ENCODE measurements around the gene TOR2A.

The TOR2A gene

DNA sequence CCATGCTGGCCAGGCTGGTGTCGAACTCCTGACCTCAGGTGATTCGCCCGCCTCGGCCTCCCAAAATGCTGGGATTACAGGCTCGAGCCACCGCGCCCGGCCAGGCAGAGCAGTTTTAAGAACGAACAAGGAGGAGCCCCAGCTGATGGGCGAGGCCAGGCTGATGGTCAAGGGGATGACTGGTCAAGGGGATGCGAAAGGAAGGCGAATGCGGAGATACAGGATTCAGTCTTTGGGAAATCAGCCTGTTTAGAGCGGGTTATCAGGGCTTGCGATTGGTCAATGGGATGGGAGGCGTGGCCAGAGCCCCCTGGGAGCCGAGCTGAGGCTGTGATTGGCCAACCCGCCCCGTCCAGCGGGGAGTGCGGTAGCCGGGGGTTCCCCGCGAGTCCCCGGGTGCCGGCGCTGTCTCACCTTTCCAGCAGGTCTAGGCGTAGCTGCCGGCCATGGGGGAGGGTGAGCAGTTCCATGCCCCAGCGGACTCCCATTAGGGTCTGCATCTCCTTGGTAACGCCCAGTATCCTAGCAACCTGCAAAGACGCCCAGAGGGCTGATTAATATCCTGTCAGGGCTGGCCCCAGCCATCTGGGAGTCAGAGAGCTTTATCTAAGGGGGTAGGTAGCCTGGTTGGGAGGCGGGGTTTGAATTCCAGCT is 7.5 kb upstream of the TOR2A start:
- no peak for DNase-seq (ENCODE audit: low read depth)

DNA sequence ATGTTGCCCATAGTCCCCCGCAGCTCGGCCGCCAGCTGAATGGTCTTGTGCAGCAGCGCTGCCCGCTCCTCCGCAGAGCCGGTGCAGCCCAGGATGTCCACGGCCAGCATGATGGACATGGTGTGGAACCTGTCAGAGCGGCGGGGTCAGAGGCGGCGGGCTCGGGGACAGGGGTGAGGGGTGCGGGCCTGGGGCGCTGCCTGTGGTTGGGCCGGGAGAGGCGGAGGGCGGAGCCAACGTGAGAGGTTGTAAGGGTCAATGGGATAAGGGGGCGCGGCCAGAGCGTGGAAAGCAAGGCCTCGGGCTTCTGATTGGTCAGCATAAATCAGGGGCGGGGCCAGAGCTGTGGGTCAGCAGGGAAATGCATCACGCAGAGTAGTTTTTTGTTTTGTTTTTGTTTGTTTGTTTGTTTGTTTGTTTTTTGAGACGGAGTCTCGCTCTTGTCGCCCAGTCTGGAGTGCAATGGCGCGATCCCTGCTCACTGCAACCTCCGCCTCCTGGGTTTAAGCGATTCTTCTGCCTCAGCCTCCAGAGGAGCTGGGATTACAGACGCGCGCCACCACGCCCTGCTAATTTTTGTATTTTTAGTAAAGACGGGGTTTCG is 6.8 kb upstream of the TOR2A start:
- DNase-seq (ENCODE audit: low read depth), result no peak

DNA sequence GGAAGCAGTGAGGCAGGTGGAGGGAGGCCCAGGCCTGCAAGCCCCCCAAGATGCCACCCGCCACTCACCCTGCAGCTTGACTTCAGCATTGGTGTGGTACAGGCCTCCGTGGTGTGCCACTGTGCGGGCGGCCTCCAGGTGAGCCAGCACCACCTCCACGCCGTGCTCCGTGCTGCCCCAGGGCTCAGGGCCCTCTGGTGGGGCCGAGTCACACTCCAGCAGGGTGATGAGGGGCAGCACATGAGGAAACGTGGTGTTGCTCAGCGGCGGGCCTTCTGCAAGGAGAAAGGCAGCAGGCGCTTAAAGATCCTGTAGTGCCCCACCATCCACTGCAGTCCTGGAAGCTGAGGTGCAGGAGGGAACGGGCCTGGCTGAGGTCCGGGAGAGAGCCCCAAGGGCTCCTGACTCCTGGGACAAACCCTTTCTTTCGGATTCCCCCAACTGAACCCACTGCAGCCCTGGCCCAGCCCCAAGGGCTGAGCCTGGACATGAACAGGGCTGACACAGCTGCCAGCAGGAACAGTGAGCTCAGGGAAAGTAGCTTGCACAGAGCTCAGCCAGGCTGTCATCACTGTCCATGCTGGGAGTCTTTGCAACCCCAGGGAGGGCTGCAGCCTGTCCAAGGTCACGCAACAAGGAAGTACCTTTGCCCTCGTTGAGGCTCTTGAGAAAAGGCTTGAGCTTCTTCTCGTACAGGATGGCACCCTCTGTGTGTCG is 4.7 kb upstream of the TOR2A start:
- DNase-seq (ENCODE audit: low read depth), result no peak

DNA sequence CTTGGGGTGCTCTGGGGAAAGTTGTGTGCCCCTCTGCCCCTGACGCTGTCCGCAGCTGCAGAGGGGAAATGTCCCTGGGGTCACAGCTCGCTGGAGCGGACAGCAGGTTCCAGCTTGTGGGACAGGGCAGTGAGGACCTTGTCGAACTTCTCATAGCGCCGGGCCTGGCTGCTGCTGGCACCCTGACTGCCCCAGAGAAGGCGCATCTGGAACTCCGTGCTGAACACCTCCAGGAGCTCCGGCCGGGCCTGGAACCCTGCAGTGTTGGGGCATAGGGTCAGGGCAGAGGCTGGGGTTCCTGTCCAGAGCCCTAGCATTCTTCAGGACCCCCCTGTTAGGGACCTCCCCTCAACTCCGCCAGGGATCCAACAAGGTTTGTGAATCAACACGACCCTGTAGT is 3.6 kb upstream of the TOR2A start:
- no peak for DNase-seq (ENCODE audit: low read depth)

DNA sequence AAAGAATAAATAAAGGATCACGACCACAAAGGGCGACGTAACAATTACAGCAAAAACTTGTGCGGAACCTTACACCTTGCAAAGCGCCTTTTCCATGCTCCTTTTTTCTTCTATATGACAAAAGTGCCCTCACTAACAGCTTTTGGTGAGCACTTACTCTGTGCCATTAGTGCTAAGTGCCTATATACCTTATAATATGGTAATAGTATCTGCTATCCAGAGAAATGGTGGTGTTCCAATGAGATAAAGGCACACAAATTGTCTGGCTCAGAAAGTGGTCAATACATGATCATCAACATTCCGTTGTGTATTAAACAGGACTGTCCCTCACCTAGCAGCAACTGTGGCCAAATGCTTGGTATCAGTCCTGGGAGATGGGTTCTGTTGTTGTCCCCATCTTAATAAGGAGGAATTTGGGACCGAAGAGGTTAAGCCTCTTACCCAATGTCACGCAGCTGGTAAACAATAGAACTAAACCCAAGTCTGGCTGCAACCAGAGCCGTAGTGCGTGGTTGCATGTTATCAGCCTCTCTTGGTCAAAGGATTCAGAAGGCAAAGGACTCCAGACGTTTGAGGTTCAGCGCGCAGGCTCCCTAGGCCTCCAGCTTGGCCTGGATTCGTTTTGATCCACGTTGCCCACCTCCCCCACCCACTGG is 564 bp upstream of the TOR2A start:
- no peak for DNase-seq (ENCODE audit: low read depth)

DNA sequence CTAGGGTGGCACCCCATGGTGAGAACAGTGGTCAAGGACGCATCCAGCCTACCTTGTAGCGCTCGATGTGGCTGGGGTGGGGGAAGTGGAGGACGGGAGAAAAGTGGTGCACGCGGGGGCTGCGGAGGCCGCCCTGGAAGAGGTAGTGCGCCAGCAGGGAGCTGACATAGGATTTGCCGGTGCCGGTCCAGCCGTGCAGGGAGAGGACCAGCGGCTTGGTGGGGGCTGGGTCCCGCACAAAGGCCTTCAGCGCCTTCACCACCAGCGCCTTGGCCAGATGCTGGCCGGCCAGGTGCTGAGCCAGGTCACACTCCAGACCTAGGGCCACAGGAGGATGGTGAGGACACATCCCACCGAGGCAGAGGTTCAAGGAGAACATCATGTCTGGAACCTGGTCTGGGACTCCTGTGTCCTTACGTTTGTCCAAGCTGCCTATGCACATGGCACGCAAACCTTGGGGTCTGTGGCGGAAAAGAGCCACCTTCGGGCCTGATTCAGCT is 797 bp downstream of the TOR2A start:
- DNase-seq (ENCODE audit: low read depth), result no peak

DNA sequence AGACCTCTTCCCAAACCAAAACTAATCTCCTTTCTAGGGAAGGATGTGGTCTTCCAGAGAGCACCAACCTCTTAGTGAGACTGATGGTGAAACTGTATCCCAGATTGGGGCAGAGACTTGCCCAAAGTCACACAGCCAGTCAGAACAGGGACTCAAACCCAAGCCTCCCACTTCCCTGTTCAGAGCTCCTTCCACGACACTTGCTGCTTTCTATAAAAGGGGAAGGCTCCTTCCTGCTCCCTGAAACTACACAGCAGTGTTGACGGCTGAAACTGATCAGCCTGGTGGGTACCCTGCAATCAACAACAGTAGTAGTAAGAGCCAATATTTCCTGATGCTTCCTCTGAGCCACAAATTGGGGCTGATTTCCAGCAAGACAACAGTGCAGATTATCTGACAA is 1.5 kb downstream of the TOR2A start:
- no peak for DNase-seq (ENCODE audit: low read depth)

DNA sequence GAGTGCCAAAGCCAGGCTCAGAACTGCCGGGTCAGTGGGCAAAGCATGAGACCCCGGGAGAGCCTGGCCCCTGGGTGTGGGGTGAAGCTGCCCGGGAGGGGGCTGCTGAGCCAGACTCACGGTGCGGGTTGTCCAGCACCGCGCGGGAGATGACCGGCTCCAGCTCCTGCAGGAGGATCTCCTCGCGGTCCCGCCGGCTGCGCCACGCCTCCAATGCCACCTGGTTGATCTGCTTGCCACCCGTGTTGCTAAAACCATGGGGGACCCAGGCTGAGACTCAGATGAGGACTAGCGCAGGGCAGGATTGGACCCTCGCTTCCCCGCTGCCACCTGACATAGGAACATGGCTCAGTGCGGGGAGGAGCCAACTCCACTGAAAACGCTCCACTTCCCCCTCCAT is 2.6 kb downstream of the TOR2A start:
- no peak for DNase-seq (ENCODE audit: low read depth)

DNA sequence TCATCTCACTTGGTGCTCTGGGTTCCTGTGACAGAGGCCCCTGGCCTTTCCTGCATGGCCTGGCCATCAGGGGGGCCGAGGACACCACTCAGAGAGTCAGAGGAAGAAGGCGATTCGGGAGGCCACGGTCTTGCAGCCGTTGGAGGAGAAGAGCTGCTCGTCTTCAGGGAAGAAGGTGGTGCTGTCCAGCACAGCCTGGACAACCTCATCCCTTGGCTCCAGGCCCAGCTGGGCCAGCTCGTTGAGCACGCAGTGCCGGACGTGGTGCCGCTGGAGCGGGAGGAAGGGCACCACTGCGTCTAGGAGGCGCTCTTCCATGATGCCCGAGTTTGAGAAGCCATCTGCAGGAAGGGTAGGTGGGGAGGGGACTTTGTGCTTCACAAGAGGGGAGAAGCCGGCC is 3.2 kb downstream of the TOR2A start:
- no peak for DNase-seq (ENCODE audit: low read depth)

DNA sequence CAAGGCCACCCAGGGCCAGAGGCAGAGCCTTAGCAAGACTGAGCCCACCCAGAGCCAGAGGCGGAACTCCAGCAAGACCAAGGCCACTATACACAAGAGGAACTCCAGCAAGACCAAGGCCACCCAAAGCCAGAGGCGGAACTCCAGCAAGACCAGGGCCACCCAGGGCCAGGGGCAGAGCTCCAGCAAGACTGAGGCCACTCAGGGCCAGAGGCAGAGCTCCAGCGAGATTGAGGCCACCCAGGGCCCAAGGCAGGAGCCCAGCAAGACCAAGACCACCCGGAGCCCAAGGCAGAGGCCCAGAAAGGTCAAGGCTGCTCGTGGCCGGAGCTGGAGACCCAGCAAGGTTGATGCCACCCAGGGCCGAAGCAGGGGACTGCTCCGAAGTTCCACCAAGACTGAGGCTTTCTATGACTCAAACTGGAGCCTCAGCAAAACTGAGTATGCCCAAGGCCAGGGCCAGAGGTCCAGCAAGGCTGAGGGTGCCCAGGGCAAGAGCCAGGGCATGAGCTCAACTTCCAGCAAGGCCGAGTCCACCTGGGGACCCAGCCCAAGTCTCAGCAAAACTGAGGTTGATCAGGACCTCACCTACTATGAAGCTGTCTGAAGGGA is 4.2 kb downstream of the TOR2A start:
- no peak for DNase-seq (ENCODE audit: low read depth)

DNA sequence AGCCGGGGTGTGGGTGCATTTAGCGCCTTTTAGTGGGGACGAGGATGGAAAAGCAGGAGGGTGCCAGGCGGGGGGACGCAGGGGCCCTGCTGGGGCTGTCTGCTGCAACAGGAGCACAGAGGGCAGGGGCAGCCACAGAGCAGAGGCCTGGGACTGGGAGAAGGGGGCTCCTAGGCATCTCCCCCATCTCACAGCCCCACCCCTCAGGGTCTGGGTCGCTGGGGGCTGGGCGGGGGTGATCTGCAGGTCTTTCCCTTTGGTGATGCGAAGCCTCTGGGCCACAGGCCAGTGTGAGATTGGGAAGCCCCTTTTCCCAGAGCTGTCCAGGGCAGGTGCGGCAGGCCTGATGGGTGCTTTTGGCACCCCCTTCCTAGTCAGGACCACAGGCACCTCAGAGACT is 4.8 kb downstream of the TOR2A start:
- no peak for DNase-seq (ENCODE audit: low read depth)

DNA sequence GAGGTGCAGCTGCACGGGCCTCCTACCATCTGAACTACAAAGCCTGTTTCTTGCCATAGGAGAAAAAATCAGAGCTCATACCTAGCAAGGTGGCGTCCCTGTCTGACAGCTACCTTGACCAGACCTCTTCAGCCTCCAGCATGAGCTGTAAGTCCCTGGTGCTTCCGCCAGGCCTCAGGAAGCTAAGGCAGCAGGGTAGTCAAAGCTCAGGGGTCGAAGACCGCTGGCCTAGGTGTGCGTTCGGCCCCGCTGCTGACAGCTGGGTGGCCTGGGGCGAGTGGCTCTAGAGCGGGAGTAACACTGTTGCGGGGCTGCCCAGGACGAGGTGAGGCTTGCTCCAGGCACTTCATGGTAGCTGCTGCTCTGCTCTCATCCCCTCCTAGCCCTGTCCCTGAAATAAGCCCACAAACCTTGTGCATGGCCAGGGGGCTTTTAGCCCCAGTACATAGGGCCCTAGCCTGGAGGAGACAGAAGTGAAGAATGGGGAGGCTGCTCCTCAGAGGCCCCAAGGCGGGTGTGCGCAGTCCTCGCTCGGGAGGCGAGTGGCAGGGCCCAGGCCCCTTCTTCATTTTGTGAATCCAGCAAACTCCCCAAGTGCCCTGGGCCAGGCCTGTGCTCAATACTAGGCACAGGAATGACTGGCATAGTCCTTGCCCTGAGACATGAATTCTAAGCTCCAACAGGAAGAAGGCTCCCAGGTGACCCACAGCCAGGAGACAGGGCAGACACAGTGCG is 5.4 kb downstream of the TOR2A start:
- no peak for DNase-seq (ENCODE audit: low read depth)

DNA sequence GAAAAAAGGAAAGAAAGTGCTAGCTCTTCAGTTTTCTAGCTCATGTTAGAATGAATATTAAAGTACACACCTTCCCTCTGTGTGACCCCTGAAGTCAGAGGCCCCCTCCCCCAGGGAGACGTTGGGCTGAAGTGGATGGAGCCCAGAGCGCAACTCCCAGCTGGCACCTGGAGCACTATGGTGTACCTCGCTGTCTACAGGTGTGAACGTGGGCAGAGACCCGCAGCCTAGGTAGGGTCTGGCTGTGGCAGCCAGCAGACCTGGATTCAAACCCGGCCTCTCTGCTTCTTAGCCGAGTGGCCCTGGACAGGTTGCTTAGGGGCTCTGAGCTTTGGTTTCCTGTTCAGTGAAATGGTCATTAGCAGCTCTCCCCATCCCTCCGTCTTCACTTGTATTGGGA is 6.3 kb downstream of the TOR2A start:
- DNase-seq (ENCODE audit: low read depth), result no peak

DNA sequence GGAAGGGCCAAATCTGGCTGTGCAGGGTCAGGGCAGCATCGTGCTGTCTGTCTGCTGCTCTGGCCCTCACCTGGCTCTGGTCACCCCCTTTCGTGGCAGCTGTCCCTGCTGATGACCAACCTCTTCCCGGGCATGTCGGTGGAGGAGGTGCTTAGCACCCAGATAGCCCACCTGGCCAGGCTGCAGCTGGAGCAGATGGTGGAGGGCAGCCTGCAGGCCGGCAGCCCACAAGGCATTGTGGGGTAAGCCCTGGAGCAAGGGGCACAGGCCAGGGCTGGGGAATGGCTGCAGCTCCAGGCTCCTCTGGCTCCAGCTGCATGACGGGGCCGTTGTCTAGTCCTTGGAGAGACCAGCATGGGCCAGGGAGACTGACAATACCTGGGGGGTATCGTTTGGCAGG is 8.2 kb downstream of the TOR2A start:
- DNase-seq (ENCODE audit: low read depth), result no peak

DNA sequence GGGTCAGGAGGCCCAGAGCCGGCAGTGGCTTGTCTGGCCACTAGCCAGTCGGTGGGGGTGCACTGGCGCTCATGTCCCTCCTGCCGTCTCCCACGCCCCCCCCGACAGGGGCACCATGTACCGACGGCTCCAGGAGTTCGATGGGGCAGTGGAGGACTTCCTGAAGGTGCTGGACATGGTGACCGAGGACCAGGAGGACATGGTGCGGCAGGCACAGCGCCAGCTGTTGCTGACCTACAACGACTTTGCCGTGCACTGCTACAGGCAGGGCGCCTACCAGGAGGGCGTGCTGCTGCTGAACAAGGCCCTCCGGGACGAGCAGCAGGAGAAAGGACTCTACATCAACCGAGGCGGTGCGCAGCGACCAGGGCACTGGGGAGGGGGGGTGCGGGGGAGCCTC is 11.1 kb downstream of the TOR2A start:
- DNase-seq (ENCODE audit: low read depth), result no peak

DNA sequence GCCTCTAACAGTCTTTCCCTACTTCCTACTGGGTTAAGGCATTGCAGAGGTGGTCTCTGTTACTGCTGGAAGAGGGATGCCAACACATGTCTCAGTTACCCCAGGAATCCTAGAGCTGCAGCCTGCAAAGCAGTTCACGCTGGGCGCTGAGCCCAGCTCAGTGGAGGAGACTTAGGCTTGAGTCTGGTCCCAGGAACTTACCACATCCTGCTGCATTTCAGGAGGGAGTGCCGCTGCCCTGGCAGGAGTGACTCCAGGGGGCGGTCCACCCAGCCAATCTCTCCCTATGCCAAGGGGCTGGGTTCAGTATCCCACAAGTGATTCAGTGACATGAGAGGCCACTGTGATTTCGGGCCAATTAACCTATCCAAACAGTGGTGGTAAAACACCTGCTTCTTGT is 11.7 kb downstream of the TOR2A start:
- DNase-seq (ENCODE audit: low read depth), result no peak

DNA sequence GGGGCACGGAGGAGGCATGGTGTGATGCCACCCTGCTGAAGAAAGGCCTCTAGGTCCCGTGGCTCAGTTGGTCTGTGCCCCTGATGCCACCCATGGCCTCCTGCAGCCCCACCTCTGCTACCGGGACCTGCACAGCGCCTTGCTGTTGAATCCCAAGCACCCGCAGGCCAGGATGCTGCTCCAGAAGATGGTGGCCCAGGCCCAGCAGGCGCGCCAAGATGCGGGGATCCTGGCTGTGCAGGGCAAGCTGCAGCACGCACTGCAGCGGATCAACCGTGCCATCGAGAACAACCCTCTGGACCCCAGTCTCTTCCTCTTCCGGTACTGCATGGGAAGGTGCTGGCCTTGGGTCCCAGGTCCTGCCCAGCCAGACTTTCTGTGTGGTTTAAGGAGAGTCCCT is 12.1 kb downstream of the TOR2A start:
- DNase-seq (ENCODE audit: low read depth), result no peak

DNA sequence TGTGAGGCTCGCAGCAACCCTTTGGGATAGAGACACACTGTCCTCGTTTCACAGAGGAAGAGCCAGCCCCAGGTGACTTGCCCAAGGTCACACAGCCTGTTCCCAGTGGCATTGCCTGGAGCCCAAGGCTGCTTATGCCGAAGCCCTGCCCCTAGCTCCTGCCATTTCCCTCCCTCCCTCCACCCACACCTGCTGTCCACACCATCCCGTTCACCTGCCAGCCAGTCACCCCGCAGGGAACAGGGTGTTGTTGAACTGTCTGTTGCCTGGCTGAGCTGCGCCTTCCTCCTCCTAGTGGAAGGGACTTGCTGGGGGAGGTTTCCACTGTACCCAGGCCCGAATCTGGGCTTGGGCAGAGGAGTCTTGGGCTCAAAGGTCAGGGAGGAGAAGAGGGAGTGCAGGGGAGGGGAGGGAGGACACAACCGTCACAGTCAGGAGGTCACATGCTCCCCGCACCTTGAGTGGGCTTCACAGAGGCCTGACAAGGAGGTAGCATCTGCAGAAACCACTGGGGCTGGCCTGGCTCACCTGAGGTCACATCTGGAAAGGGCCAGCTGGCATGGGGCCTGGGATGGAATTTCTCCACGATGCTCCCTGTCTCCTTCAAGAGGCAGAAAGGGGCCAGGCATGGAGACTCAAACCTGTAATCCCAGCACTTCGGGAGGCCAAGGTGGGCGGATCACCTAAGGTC is 12.9 kb downstream of the TOR2A start:
- DNase-seq (ENCODE audit: low read depth), result no peak

DNA sequence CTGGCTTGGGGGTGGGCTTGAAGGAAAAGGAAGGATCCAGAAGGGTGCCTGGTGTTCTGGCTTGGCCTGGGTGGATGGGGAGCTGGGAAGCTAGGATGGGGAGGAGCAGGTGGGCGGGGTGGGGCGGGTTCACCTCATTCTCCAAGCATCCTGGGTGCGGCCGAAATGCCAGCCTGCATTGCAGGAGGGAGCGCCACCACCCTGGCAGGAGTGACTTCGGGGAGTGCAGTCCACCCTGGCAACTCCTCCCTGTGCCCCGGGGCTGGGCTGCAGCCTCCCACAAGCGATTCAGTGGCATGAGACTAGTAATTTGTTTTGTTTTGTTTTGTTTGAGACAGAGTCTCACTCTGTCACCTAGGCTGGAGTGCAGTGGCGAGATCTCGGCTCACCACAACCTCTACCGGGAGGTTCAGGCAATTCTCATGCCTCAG is 13.7 kb downstream of the TOR2A start:
- DNase-seq (ENCODE audit: low read depth), result no peak

DNA sequence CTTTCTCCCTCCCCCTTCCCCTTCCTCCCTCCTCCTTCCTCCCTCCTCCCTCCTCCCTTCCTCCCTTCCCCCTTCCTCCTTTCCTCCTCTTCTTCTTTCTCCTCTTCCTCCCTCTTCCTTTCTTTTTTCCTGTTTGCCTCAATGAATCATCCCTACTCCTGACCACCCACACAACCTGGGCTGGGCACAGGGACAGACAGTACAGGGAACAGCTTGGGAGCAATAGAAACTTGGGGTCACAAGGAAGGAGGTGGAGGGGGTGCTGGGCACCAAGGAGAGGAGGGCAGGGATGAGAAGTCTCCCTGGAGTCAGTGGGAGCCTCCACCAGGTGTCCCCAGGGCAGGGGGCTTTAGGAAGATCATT is 14.2 kb downstream of the TOR2A start:
- no peak for DNase-seq (ENCODE audit: low read depth)

Data from activated T-cell treated with anti-CD3 and anti-CD28 coated beads for 1 hour (primary cell).